ENCODE results near the gene SF3B4. TPM values are rescaled to one million over a fixed set of nuclear protein-coding genes. Genes with fewer than 3 reads are reported as not detected.

Gene SF3B4
- total RNA-seq, 1 experiment from 2014 or later: 127 TPM

DNA sequence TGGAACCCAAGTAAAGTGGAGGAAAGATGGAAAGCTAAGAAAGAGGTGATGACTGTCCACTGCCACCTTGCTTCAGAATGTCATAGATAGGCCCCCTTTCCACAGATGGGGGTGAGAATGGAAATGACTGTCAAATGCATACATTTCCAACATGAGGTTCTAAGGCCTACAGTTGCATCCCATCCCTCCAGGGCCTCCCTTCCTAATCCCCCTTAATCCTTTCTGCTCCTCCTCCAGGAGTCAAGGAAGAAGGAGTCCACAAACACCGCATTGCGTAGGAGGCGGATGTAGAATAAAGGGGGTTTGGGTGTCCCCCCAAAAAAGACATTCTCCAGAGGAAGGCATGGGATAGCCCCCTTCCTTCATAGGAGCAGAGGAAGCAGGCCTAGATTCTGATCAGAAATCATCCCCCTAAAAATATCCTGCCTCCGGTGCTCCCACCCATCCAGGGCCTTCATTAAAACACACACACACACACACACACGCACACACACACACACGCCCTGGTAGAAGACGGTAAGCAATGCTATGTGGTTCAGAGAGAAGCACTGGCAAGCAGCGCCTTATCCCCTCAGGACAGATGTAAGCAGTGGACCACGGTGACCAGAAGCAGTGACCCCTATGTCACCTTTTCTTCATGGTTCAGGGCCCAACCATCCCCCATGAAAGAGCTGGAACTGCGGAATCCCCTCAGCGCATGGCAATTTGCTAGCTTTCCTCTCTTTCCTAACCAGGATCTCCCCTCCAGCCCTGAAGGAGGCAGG is 12.0 kb downstream of the SF3B4 start:
- peaks cover 17 to 30% (median 27%) of the 10 kb centered on the region in 3 experiments; a peak in 6 of 7 replicates for H3K36me3 Mint-ChIP-seq (ENCODE audit: insufficient read depth in 1 of 3, low read depth in 3 of 3)
- Histone ChIP-seq H2BK12ac (ENCODE audit: insufficient read length, low read depth, low read length) (no peak overlapping the region), H3T11ph (ENCODE audit: low read length) (no peak overlapping the region), H4K8ac (replicated peaks; ENCODE audit: insufficient read length, low read depth, low read length) (no peak overlapping the region), H3K14ac (ENCODE audit: insufficient read depth, low read length) (no peak overlapping the region), H3K56ac (ENCODE audit: insufficient read length, low read depth, low read length) (no peak overlapping the region), H2BK15ac (ENCODE audit: low read depth, low read length) (no peak overlapping the region; the same call in 1 of the 2 replicates), H3K4me1 (ENCODE audit: insufficient read depth, low read length) (peaks cover 8% of the 10 kb centered on the region; the same call in 1 of the 2 replicates), H4K20me1 (ENCODE audit: control insufficient read depth, insufficient read depth, insufficient read length) (no peaks in the 10 kb centered on the region), H2BK5ac (ENCODE audit: insufficient read length, low read length) (no peak overlapping the region), H3K27ac (ENCODE audit: insufficient read length, low read depth, low read length) (no peak overlapping the region), H4K5ac (ENCODE audit: insufficient read length, low read depth, low read length) (no peak overlapping the region), H3K18ac (ENCODE audit: insufficient read length, low read depth, low read length) (no peak overlapping the region), H2BK120ac (ENCODE audit: low read depth, low read length, poor library complexity, severe bottlenecking) (no peak overlapping the region), H3K4me2 (ENCODE audit: insufficient read depth, insufficient read length, low read length) (peak overlapping the region; percentile 65), H2AK5ac (ENCODE audit: insufficient read length, low read length) (no peak overlapping the region), H2AFZ (ENCODE audit: low read length) (no peak overlapping the region), H3K79me1 (ENCODE audit: insufficient read depth, low read depth, low read length, poor library complexity, severe bottlenecking) (no peaks in the 10 kb centered on the region), H3K27me3 (ENCODE audit: insufficient read depth, low read length) (no peaks in the 10 kb centered on the region), H4K91ac (ENCODE audit: insufficient read length, low read depth, low read length) (no peak overlapping the region), H3K79me2 (ENCODE audit: insufficient read depth, low read length) (no peaks in the 10 kb centered on the region; the same call in 1 of the 2 replicates), H2BK20ac (ENCODE audit: low read depth, low read length, poor library complexity, severe bottlenecking) (no peak overlapping the region), H3K23me2 (ENCODE audit: insufficient read length, low read depth, low read length, poor library complexity, severe bottlenecking) (peaks cover 13% of the 10 kb centered on the region), H3K23ac (ENCODE audit: insufficient read length, low read depth, low read length) (no peak overlapping the region), H3K9me3 (ENCODE audit: control insufficient read depth, low read depth, low read length) (no peaks in the 10 kb centered on the region), H3K9ac (ENCODE audit: extremely low read depth, insufficient read length, low read length) (no peak overlapping the region), H3K4ac (ENCODE audit: low read depth, low read length) (no peak overlapping the region)
- H3K27me3 Mint-ChIP-seq (ENCODE audit: low read depth): no peaks in the 10 kb centered on the region
- peak overlapping the region in 2 of 3 experiments; percentile 53 to 84; a peak in 4 of 7 replicates for H3K27ac Mint-ChIP-seq
- TF ChIP-seq, protein P1, sequence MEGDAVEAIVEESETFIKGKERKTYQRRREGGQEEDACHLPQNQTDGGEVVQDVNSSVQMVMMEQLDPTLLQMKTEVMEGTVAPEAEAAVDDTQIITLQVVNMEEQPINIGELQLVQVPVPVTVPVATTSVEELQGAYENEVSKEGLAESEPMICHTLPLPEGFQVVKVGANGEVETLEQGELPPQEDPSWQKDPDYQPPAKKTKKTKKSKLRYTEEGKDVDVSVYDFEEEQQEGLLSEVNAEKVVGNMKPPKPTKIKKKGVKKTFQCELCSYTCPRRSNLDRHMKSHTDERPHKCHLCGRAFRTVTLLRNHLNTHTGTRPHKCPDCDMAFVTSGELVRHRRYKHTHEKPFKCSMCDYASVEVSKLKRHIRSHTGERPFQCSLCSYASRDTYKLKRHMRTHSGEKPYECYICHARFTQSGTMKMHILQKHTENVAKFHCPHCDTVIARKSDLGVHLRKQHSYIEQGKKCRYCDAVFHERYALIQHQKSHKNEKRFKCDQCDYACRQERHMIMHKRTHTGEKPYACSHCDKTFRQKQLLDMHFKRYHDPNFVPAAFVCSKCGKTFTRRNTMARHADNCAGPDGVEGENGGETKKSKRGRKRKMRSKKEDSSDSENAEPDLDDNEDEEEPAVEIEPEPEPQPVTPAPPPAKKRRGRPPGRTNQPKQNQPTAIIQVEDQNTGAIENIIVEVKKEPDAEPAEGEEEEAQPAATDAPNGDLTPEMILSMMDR (conservative IDR thresholded peaks at IDR 0.05): no peak
- H3K9me3 Mint-ChIP-seq: no peaks in the 10 kb centered on the region
- H3K4me3 Mint-ChIP-seq: peak overlapping the region; percentile 88 to 98
- no peak for DNase-seq
- H3K4me1 Mint-ChIP-seq: peaks cover 27 to 31% of the 10 kb centered on the region in 2 experiments
- WGBS (ENCODE audit: extremely low coverage, insufficient read length, low lambda C conversion rate): no CpG with 5 or more reads among the region's 11 CpGs
